NT2/D1 (cell line): ENCODE measurements around the gene GNPTG.
A peak's percentile ranks its signal among the peaks of the same experiment; 100 is the strongest.
"Not testable (repeated sequence)": the region's sequence is repeated elsewhere in the genome, so short reads cannot be mapped to it uniquely, and the experiment has no call there.

Experiments used
- DNase-seq: peaks from one replicate; pipeline ENCODE4 v3.0.0-alpha.2; 2011; ENCODE audit warnings: low read depth, low spot score
- H3K27me3 ChIP-seq: 2 replicates; pipeline ENCODE4 v1.6.0; 2011; ENCODE audit warnings: mild to moderate bottlenecking; ENCODE audit not compliant: insufficient read length, insufficient read depth
- H3K36me3 ChIP-seq: 2 replicates; pipeline ENCODE4 v1.6.1; 2011; ENCODE audit warnings: mild to moderate bottlenecking, low read length, mixed read lengths; ENCODE audit not compliant: insufficient read depth, insufficient read length
- H3K4me1 ChIP-seq: 2 replicates; pipeline ENCODE4 v1.5.1; 2011; ENCODE audit not compliant: insufficient read depth, insufficient read length
- H3K4me3 ChIP-seq: 2 replicates; pipeline ENCODE4 v1.5.1; 2011; ENCODE audit warnings: low read depth; ENCODE audit not compliant: insufficient read length
- H3K9ac ChIP-seq: 2 replicates; pipeline ENCODE4 v1.6.0; 2011; ENCODE audit warnings: low read depth; ENCODE audit not compliant: insufficient read length
- H3K9me3 ChIP-seq: 2 replicates; pipeline ENCODE4 v1.5.1; 2011; ENCODE audit warnings: mild to moderate bottlenecking, low read length; ENCODE audit not compliant: insufficient read depth
- SUZ12 ChIP-seq: IDR thresholded peaks from 2 replicates; pipeline ENCODE4 v1.6.1; 2011; ENCODE audit not compliant: insufficient read length, insufficient read depth; ENCODE audit errors: extremely low read depth
- YY1 ChIP-seq: IDR thresholded peaks from 2 replicates; pipeline ENCODE4 v1.6.1; 2011; ENCODE audit not compliant: insufficient read length, insufficient read depth
- ZNF274 ChIP-seq: IDR thresholded peaks from 2 replicates; pipeline ENCODE4 v1.6.1; 2011; ENCODE audit warnings: mild to moderate bottlenecking, low read depth, low read length

GNPTG gene

GRCh38 chr16:1327619-1327947 lies 24.1 kb upstream of the GNPTG start:
- no peak for DNase-seq
- Histone ChIP-seq H3K9me3 (peaks cover 9% of the 10 kb centered on the region; the same call in 1 of the 2 replicates), H3K4me3 (no peak overlapping the region)

DNA sequence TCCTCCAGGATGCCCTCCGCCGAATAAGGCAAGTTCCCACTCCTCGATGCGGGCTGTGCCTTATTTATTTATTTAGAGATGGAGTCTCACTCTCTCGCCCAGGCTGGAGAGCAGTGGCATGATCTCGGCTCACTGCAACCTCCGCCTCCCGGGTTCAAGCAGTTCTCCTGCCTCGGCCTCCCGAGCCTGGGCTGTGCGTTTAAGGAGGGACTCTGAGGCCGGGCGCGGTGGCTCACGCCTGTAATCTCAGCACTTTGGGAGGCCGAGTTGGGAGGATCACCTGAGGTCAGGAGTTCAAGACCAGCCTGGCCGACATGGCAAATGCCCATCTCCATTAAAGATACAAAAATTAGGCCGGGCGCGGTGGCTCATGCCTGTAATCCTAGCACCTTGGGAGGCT lies 23.6 kb upstream of the GNPTG start:
- H3K36me3 ChIP-seq, result peaks cover 28% of the 10 kb centered on the region
- DNase-seq, H3K4me3 ChIP-seq, H3K9ac ChIP-seq, H3K9me3 ChIP-seq: not testable (repeated sequence)
- H3K27me3 ChIP-seq, result peaks cover 14% of the 10 kb centered on the region
- H3K4me1 ChIP-seq, result peaks cover 19% of the 10 kb centered on the region

More at GRCh38 chr16:1327619-1327947, 24.1 kb upstream of the GNPTG start:
- Histone ChIP-seq H3K36me3 (peaks cover 31% of the 10 kb centered on the region), H3K9ac (no peak overlapping the region), H3K4me1 (peaks cover 17% of the 10 kb centered on the region), H3K27me3 (peaks cover 9% of the 10 kb centered on the region)
- no peak for TF ChIP-seq SUZ12

DNA sequence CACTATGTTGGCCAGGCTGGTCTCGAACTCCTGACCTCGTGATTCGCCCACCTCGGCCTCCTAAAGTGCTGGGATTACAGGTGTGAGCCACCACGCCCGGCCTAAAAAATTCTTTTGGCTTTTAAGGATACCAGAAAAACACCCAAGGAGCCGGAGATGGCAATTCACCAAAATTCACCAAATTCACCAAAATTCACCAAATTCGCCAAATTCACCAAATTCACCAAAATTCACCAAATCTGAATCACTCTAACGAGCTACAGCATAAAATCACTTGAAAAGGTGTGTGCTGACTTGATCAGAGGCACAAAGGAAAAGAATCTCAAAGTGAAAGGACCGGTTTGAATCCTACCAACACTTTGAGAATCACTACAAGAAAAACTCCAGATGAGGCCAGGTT lies 22.8 kb upstream of the GNPTG start:
- H3K27me3 ChIP-seq, result peaks cover 21% of the 10 kb centered on the region
- not testable (repeated sequence) for H3K9me3 ChIP-seq, H3K4me3 ChIP-seq, H3K9ac ChIP-seq, DNase-seq
- H3K36me3 ChIP-seq, result peaks cover 19% of the 10 kb centered on the region
- H3K4me1 ChIP-seq, result peaks cover 17% of the 10 kb centered on the region

GRCh38 chr16:1330260-1330914 lies 21.3 kb upstream of the GNPTG start:
- H3K9me3 ChIP-seq, result peaks cover 9% of the 10 kb centered on the region; the same call in 1 of the 2 replicates
- no peak for TF ChIP-seq ZNF274
- no peak for TF ChIP-seq YY1
- TF ChIP-seq SUZ12, result no peak
- no peak overlapping the region for H3K4me3 ChIP-seq
- H3K9ac ChIP-seq, result no peak overlapping the region
- no peak for DNase-seq
- peaks cover 36% of the 10 kb centered on the region for H3K27me3 ChIP-seq
- H3K36me3 ChIP-seq, result peaks cover 5% of the 10 kb centered on the region
- peaks cover 21% of the 10 kb centered on the region for H3K4me1 ChIP-seq

- Histone ChIP-seq H3K27me3 (peaks cover 43% of the 10 kb centered on the region), H3K36me3 (no peaks in the 10 kb centered on the region), H3K4me3 (no peak overlapping the region), H3K4me1 (peaks cover 21% of the 10 kb centered on the region), H3K9ac (peak overlapping the region; percentile 57), H3K9me3 (peaks cover 9% of the 10 kb centered on the region; the same call in 1 of the 2 replicates)
- TF ChIP-seq ZNF274 (no peak), YY1 (no peak), SUZ12 (no peak)
- no peak for DNase-seq
Measured at GRCh38 chr16:1330931-1331711, 20.6 kb upstream of the GNPTG start.

- Histone ChIP-seq H3K4me3 (peak overlapping the region; percentile 43), H3K36me3 (no peaks in the 10 kb centered on the region), H3K4me1 (peaks cover 23% of the 10 kb centered on the region), H3K9me3 (peaks cover 9% of the 10 kb centered on the region; the same call in 1 of the 2 replicates), H3K9ac (peak overlapping the region; percentile 70), H3K27me3 (peaks cover 52% of the 10 kb centered on the region)
- DNase-seq, result peak; percentile 90
- TF ChIP-seq YY1, result no peak
- no peak for TF ChIP-seq SUZ12
- no peak for TF ChIP-seq ZNF274
Measured at GRCh38 chr16:1331712-1332617, 19.8 kb upstream of the GNPTG start.

GRCh38 chr16:1332618-1333148 lies 19.0 kb upstream of the GNPTG start:
- no peak for TF ChIP-seq SUZ12
- no peak for TF ChIP-seq ZNF274
- no peak for TF ChIP-seq YY1
- peaks cover 53% of the 10 kb centered on the region for H3K27me3 ChIP-seq
- no peaks in the 10 kb centered on the region for H3K36me3 ChIP-seq
- no peak for DNase-seq
- H3K4me1 ChIP-seq, result peaks cover 22% of the 10 kb centered on the region
- peak overlapping the region; percentile 70 for H3K9ac ChIP-seq
- peak overlapping the region; percentile 43 for H3K4me3 ChIP-seq
- H3K9me3 ChIP-seq, result peaks cover 9% of the 10 kb centered on the region; the same call in 1 of the 2 replicates
